Stimulated activated CD8-positive, alpha-beta memory T cell treated with anti-CD3 and anti-CD28 coated beads, Interleukin-7, amount 100 ng/mL, for 48 hours (primary cell): Measurements from ENCODE around the gene DDO.
"Not testable (repeated sequence)": the region's sequence is repeated elsewhere in the genome, so short reads cannot be mapped to it uniquely, and the experiment has no call there.

Experiments used
- DNase-seq, 2 donors: peaks; one replicate each; pipeline ENCODE4 v3.0.0-alpha.2; 2020; ENCODE audit warnings: low read depth in 1 of 2; ENCODE audit errors: extremely low read depth in 1 of 2

Gene DDO

GRCh38 chr6:110369066-110369465 is 46.3 kb downstream of the DDO start:
- DNase-seq, result no peak

GRCh38 chr6:110368284-110368683 is 47.1 kb downstream of the DDO start:
- no peak for DNase-seq

GRCh38 chr6:110367825-110368224 is 47.5 kb downstream of the DDO start:
- DNase-seq, result no peak

GRCh38 chr6:110366975-110367374 is 48.4 kb downstream of the DDO start:
- no peak for DNase-seq

- no peak for DNase-seq
Measured at GRCh38 chr6:110366256-110366655, 49.1 kb downstream of the DDO start.

GRCh38 chr6:110364364-110365105 is 50.8 kb downstream of the DDO start:
- no peak for DNase-seq

GRCh38 chr6:110363748-110364147 is 51.6 kb downstream of the DDO start:
- no peak for DNase-seq

- DNase-seq, result no peak
Measured at GRCh38 chr6:110360676-110361075, 54.7 kb downstream of the DDO start.

- DNase-seq, result no peak
Measured at GRCh38 chr6:110359556-110359955, 55.8 kb downstream of the DDO start.

- no peak for DNase-seq
Measured at GRCh38 chr6:110358553-110359160, 56.7 kb downstream of the DDO start.

GRCh38 chr6:110357664-110358552 is 57.5 kb downstream of the DDO start, which contains the start of gene METTL24:
Gene METTL24 (minus strand): TSS chr6:110358349. CDS start chr6:110358272, 77 bp downstream.
- DNase-seq, result no peak

- DNase-seq, result no peak
Measured at GRCh38 chr6:110357298-110357663, 58.1 kb downstream of the DDO start.

- DNase-seq, result no peak
Measured at GRCh38 chr6:110356778-110357177, 58.6 kb downstream of the DDO start.

GRCh38 chr6:110355727-110356126 is 59.6 kb downstream of the DDO start:
- no peak for DNase-seq

- no peak for DNase-seq
Measured at GRCh38 chr6:110355022-110355421, 60.4 kb downstream of the DDO start.

GRCh38 chr6:110354153-110354552 is 61.2 kb downstream of the DDO start:
- no peak for DNase-seq

- DNase-seq, result no peak
Measured at GRCh38 chr6:110353457-110354001, 61.8 kb downstream of the DDO start.

GRCh38 chr6:110352563-110353262 is 62.7 kb downstream of the DDO start:
- no peak for DNase-seq

- no peak for DNase-seq
Measured at GRCh38 chr6:110351986-110352385, 63.4 kb downstream of the DDO start.

GRCh38 chr6:110351546-110351945 is 63.8 kb downstream of the DDO start:
- DNase-seq, result no peak

GRCh38 chr6:110350593-110350992 is 64.8 kb downstream of the DDO start:
- not testable (repeated sequence) for DNase-seq
